Measurements from ENCODE around the gene ST6GAL1. TPM values are rescaled to one million over a fixed set of nuclear protein-coding genes. Genes with fewer than 3 reads are reported as not detected.

ST6GAL1 gene
- total and polyA plus RNA-seq, 2 of the 13 experiments (the other 11 are each of a cell fraction or from before 2014, with no cell fraction given): 79.9 to 164 TPM

DNA sequence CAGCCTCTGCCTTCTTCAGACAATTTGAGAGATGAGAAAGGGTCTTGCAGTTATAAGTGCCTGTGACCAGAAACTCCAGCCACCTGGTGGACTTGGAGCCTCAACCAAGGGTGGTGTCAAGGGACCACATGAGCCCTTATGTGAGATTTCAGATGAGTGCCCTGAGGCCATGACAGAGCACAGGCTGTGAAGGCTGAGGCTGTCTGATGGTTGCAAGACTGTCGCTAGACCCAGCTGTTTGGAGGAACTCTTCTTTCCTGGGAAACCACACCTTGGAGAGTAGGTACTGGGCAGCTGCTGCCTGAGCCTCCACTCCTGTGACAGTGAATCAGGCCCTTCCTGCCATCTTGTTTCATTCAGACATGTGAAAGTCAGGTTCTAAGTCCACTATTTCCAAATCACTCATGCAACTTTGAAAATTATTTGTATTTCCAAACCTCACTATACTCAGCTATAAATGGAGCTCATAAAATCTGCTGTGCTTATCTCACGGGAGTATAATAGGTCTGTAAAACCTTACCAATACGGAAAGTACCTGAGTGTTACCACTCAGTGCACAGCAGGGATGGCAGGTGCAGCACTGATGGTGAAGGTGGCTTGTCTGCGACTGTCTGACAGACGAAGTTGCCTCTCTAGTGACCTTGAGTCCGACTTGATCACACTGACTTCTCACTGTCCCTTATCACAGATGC is 109.5 kb downstream of the ST6GAL1 start (continued):
- TF ChIP-seq, protein P1, sequence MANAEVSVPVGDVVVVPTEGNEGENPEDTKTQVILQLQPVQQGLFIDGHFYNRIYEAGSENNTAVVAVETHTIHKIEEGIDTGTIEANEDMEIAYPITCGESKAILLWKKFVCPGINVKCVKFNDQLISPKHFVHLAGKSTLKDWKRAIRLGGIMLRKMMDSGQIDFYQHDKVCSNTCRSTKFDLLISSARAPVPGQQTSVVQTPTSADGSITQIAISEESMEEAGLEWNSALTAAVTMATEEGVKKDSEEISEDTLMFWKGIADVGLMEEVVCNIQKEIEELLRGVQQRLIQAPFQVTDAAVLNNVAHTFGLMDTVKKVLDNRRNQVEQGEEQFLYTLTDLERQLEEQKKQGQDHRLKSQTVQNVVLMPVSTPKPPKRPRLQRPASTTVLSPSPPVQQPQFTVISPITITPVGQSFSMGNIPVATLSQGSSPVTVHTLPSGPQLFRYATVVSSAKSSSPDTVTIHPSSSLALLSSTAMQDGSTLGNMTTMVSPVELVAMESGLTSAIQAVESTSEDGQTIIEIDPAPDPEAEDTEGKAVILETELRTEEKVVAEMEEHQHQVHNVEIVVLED (CRISPR knock-in tag; IDR thresholded peaks at IDR 0.05; ENCODE audit: borderline replicate concordance): no peak
- TF ChIP-seq ZMYM4 (CRISPR knock-in tag; IDR thresholded peaks at IDR 0.05) (no peak), ZNF10 (CRISPR knock-in tag; IDR thresholded peaks at IDR 0.05; ENCODE audit: borderline replicate concordance, low read depth) (no peak), MAFK (conservative IDR thresholded peaks at IDR 0.05 in 1 of 2, IDR thresholded peaks at IDR 0.05 in 1 of 2; ENCODE audit: low read length in 2 of 2) (no peak), ZNF263 (CRISPR knock-in tag; IDR thresholded peaks at IDR 0.05) (0 out of 2 replicates have a peak, but pooled peaks have one; percentile 5), NFE2L1 (CRISPR knock-in tag; IDR thresholded peaks at IDR 0.05; ENCODE audit: borderline replicate concordance) (no peak), IRF2 (CRISPR knock-in tag; IDR thresholded peaks at IDR 0.05) (no peak; the same call in 1 of the 2 replicates), POLR2A (IDR thresholded peaks at IDR 0.05; ENCODE audit: insufficient read depth in 1 of 2, low read depth in 2 of 2, low read length in 2 of 2) (peak; percentile 46 to 78; a peak in 3 of 4 replicates), FOXK1 (CRISPR knock-in tag; IDR thresholded peaks at IDR 0.05; ENCODE audit: borderline replicate concordance, low read depth) (no peak), PAF1 (CRISPR knock-in tag; IDR thresholded peaks at IDR 0.05) (no peak), KMT2B (CRISPR knock-in tag; IDR thresholded peaks at IDR 0.05) (no peak)
- TF ChIP-seq, protein P2, sequence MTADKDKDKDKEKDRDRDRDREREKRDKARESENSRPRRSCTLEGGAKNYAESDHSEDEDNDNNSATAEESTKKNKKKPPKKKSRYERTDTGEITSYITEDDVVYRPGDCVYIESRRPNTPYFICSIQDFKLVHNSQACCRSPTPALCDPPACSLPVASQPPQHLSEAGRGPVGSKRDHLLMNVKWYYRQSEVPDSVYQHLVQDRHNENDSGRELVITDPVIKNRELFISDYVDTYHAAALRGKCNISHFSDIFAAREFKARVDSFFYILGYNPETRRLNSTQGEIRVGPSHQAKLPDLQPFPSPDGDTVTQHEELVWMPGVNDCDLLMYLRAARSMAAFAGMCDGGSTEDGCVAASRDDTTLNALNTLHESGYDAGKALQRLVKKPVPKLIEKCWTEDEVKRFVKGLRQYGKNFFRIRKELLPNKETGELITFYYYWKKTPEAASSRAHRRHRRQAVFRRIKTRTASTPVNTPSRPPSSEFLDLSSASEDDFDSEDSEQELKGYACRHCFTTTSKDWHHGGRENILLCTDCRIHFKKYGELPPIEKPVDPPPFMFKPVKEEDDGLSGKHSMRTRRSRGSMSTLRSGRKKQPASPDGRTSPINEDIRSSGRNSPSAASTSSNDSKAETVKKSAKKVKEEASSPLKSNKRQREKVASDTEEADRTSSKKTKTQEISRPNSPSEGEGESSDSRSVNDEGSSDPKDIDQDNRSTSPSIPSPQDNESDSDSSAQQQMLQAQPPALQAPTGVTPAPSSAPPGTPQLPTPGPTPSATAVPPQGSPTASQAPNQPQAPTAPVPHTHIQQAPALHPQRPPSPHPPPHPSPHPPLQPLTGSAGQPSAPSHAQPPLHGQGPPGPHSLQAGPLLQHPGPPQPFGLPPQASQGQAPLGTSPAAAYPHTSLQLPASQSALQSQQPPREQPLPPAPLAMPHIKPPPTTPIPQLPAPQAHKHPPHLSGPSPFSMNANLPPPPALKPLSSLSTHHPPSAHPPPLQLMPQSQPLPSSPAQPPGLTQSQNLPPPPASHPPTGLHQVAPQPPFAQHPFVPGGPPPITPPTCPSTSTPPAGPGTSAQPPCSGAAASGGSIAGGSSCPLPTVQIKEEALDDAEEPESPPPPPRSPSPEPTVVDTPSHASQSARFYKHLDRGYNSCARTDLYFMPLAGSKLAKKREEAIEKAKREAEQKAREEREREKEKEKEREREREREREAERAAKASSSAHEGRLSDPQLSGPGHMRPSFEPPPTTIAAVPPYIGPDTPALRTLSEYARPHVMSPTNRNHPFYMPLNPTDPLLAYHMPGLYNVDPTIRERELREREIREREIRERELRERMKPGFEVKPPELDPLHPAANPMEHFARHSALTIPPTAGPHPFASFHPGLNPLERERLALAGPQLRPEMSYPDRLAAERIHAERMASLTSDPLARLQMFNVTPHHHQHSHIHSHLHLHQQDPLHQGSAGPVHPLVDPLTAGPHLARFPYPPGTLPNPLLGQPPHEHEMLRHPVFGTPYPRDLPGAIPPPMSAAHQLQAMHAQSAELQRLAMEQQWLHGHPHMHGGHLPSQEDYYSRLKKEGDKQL (CRISPR knock-in tag; IDR thresholded peaks at IDR 0.05; ENCODE audit: low read depth): no peak
- TF ChIP-seq, protein P3, sequence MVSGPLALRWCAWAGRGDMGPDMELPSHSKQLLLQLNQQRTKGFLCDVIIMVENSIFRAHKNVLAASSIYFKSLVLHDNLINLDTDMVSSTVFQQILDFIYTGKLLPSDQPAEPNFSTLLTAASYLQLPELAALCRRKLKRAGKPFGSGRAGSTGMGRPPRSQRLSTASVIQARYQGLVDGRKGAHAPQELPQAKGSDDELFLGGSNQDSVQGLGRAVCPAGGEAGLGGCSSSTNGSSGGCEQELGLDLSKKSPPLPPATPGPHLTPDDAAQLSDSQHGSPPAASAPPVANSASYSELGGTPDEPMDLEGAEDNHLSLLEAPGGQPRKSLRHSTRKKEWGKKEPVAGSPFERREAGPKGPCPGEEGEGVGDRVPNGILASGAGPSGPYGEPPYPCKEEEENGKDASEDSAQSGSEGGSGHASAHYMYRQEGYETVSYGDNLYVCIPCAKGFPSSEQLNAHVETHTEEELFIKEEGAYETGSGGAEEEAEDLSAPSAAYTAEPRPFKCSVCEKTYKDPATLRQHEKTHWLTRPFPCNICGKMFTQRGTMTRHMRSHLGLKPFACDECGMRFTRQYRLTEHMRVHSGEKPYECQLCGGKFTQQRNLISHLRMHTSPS (CRISPR knock-in tag; IDR thresholded peaks at IDR 0.05; ENCODE audit: low read depth): no peak
- TF ChIP-seq, protein P4, sequence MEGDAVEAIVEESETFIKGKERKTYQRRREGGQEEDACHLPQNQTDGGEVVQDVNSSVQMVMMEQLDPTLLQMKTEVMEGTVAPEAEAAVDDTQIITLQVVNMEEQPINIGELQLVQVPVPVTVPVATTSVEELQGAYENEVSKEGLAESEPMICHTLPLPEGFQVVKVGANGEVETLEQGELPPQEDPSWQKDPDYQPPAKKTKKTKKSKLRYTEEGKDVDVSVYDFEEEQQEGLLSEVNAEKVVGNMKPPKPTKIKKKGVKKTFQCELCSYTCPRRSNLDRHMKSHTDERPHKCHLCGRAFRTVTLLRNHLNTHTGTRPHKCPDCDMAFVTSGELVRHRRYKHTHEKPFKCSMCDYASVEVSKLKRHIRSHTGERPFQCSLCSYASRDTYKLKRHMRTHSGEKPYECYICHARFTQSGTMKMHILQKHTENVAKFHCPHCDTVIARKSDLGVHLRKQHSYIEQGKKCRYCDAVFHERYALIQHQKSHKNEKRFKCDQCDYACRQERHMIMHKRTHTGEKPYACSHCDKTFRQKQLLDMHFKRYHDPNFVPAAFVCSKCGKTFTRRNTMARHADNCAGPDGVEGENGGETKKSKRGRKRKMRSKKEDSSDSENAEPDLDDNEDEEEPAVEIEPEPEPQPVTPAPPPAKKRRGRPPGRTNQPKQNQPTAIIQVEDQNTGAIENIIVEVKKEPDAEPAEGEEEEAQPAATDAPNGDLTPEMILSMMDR (CRISPR knock-in tag; IDR thresholded peaks at IDR 0.05): no peak
- TF ChIP-seq, protein P5, sequence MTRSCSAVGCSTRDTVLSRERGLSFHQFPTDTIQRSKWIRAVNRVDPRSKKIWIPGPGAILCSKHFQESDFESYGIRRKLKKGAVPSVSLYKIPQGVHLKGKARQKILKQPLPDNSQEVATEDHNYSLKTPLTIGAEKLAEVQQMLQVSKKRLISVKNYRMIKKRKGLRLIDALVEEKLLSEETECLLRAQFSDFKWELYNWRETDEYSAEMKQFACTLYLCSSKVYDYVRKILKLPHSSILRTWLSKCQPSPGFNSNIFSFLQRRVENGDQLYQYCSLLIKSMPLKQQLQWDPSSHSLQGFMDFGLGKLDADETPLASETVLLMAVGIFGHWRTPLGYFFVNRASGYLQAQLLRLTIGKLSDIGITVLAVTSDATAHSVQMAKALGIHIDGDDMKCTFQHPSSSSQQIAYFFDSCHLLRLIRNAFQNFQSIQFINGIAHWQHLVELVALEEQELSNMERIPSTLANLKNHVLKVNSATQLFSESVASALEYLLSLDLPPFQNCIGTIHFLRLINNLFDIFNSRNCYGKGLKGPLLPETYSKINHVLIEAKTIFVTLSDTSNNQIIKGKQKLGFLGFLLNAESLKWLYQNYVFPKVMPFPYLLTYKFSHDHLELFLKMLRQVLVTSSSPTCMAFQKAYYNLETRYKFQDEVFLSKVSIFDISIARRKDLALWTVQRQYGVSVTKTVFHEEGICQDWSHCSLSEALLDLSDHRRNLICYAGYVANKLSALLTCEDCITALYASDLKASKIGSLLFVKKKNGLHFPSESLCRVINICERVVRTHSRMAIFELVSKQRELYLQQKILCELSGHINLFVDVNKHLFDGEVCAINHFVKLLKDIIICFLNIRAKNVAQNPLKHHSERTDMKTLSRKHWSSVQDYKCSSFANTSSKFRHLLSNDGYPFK (CRISPR knock-in tag; IDR thresholded peaks at IDR 0.05; ENCODE audit: borderline replicate concordance): peak; percentile 38; the same call in 1 of the 2 replicates

Data from HepG2 (cell line).